Ishikawa (cell line): ENCODE results near the gene MAFF.

ENCODE experiments used
- CEBPB ChIP-seq: IDR thresholded peaks from 2 replicates; pipeline ENCODE4 v1.6.1; 2012
- CREB1 ChIP-seq: IDR thresholded peaks from 2 replicates; pipeline ENCODE4 v1.6.1; 2012; ENCODE audit warnings: low read depth
- EGR1 ChIP-seq: IDR thresholded peaks from 2 replicates; pipeline ENCODE4 v1.6.1; 2012
- EP300 ChIP-seq: IDR thresholded peaks from 2 replicates; pipeline ENCODE4 v1.6.1; 2012; ENCODE audit warnings: borderline replicate concordance
- FOXM1 ChIP-seq: IDR thresholded peaks from 2 replicates; pipeline ENCODE4 v1.6.1; 2012; ENCODE audit warnings: low read depth, borderline replicate concordance
- NFIC ChIP-seq: IDR thresholded peaks from 2 replicates; pipeline ENCODE4 v1.6.1; 2012
- RAD21 ChIP-seq: IDR thresholded peaks from 2 replicates; pipeline ENCODE4 v1.6.1; 2012; ENCODE audit warnings: low read depth
- REST ChIP-seq: IDR thresholded peaks from 2 replicates; pipeline ENCODE4 v1.6.1; 2012; ENCODE audit warnings: low read depth, mild to moderate bottlenecking
- TAF1 ChIP-seq: IDR thresholded peaks from 2 replicates; pipeline ENCODE4 v1.6.1; 2012; ENCODE audit warnings: low read depth, mild to moderate bottlenecking
- TCF12 ChIP-seq: IDR thresholded peaks from 2 replicates; pipeline ENCODE4 v1.6.1; 2012; ENCODE audit warnings: low read depth
- TEAD4 ChIP-seq: IDR thresholded peaks from 2 replicates; pipeline ENCODE4 v1.6.1; 2012
- ZBTB7A ChIP-seq: IDR thresholded peaks from 2 replicates; pipeline ENCODE4 v1.6.1; 2012; ENCODE audit warnings: low read depth
- TF ChIP-seq, protein P1 (sequence below): IDR thresholded peaks from 2 replicates; pipeline ENCODE4 v1.6.1; 2012

- no peak for TF ChIP-seq TCF12
- no peak for TF ChIP-seq EGR1
- TF ChIP-seq REST = no peak
- TF ChIP-seq EP300 = no peak
- TF ChIP-seq RAD21 = no peak
- TF ChIP-seq, protein P1, sequence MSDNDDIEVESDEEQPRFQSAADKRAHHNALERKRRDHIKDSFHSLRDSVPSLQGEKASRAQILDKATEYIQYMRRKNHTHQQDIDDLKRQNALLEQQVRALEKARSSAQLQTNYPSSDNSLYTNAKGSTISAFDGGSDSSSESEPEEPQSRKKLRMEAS = no peak
- no peak for TF ChIP-seq NFIC
- no peak for TF ChIP-seq ZBTB7A
- no peak for TF ChIP-seq CREB1
- no peak for TF ChIP-seq TAF1
- no peak for TF ChIP-seq CEBPB
- TF ChIP-seq TEAD4 = no peak
- no peak for TF ChIP-seq FOXM1
Measured at GRCh38 chr22:38248280-38248679, 46.5 kb downstream of the MAFF start.
